K562 (cell line): ENCODE results near the gene UNC45A.

ENCODE experiments used
- BRF2 ChIP-seq: IDR thresholded peaks from 3 replicates; pipeline ENCODE4 v1.6.1; 2011; ENCODE audit warnings: borderline replicate concordance, mild to moderate bottlenecking; ENCODE audit not compliant: insufficient read length, insufficient read depth
- CTCF ChIP-seq, 3 experiments: IDR thresholded peaks in 2 of 3; conservative IDR thresholded peaks in 1 of 3; 2 replicates each; pipeline ENCODE4 v1.5.1; 2011 to 2012; ENCODE audit warnings: low read length in 3 of 3, mild to moderate bottlenecking in 3 of 3, control low read depth in 2 of 3, improper control_type of control experiment in 1 of 3, inconsistent platforms in 1 of 3, low read depth in 1 of 3, mixed read lengths in 1 of 3, moderate library complexity in 1 of 3; ENCODE audit not compliant: insufficient read depth in 2 of 3
- FOXA1 ChIP-seq: fragments of 450-650 bp; IDR thresholded peaks from 2 replicates; pipeline ENCODE4 v1.6.1; 2016; ENCODE audit warnings: mild to moderate bottlenecking, borderline replicate concordance
- POLR2A ChIP-seq: fragments of 450-650 bp; conservative IDR thresholded peaks from 2 replicates; pipeline ENCODE4 v1.6.1; 2016
- PRDM10 ChIP-seq: fragments of 450-650 bp; IDR thresholded peaks from 2 replicates; pipeline ENCODE4 v1.6.1; 2018; ENCODE audit not compliant: partially characterized antibody
- PREB ChIP-seq: sonication (generic); formaldehyde crosslinking; IDR thresholded peaks from 2 replicates; pipeline ENCODE4 v1.8.1; 2023; ENCODE audit warnings: mild to moderate bottlenecking, missing genetic modification reagents
- SMC3 ChIP-seq: conservative IDR thresholded peaks from 2 replicates; pipeline ENCODE4 v1.6.1; 2011; ENCODE audit warnings: low read depth, low read length, improper control_type of control experiment; ENCODE audit not compliant: insufficient read depth
- ZNF133 ChIP-seq: fragments of 250-450 bp; sonication (Bioruptor Pico); IDR thresholded peaks from 2 replicates; pipeline ENCODE4 v1.4.0; 2020; ENCODE audit warnings: mild to moderate bottlenecking
- ZNF609 ChIP-seq: sonication (generic); formaldehyde crosslinking; IDR thresholded peaks from 2 replicates; pipeline ENCODE4 v1.8.1; 2023; ENCODE audit warnings: missing genetic modification reagents, mild to moderate bottlenecking, borderline replicate concordance

GRCh38 chr15:90934256-90934948, 683 bp upstream of the UNC45A start:
- TF ChIP-seq PREB, result no peak
- no peak for TF ChIP-seq FOXA1
- TF ChIP-seq PRDM10, result peak; percentile 31
- TF ChIP-seq CTCF (IDR thresholded peaks at IDR 0.05 in 2 of 3, conservative IDR thresholded peaks at IDR 0.05 in 1 of 3; ENCODE audit: insufficient read depth in 2 of 3, low read depth in 1 of 3, low read length in 3 of 3), result peak; percentile 91 to 95 (median 95)
- no peak for TF ChIP-seq ZNF133
- no peak for TF ChIP-seq POLR2A
- peak; percentile 61 for TF ChIP-seq SMC3
- TF ChIP-seq ZNF609 (CRISPR knock-in tag), result no peak
- no peak for TF ChIP-seq BRF2
